ENCODE data around the gene CSNK2B.
"Not testable (repeated sequence)": the region's sequence is repeated elsewhere in the genome, so short reads cannot be mapped to it uniquely, and the experiment has no call there.

CSNK2B gene

GRCh38 chr6:31691078-31691463 is 25.2 kb downstream of the CSNK2B start:
- no peak for DNase-seq

GRCh38 chr6:31691564-31692108 is 25.8 kb downstream of the CSNK2B start:
- no peak for DNase-seq

- no peak for DNase-seq
Measured at GRCh38 chr6:31692353-31692752, 26.5 kb downstream of the CSNK2B start.

- DNase-seq: no peak
Measured at GRCh38 chr6:31692886-31693285, 27.0 kb downstream of the CSNK2B start.

GRCh38 chr6:31693535-31693934 is 27.7 kb downstream of the CSNK2B start:
- no peak for DNase-seq

- no peak for DNase-seq
Measured at GRCh38 chr6:31697555-31697954, 31.7 kb downstream of the CSNK2B start.

- no peak for DNase-seq
Measured at GRCh38 chr6:31700740-31701401, 35.0 kb downstream of the CSNK2B start.

- no peak for DNase-seq
Measured at GRCh38 chr6:31701666-31702404, 36.0 kb downstream of the CSNK2B start.

GRCh38 chr6:31702405-31702818 is 36.5 kb downstream of the CSNK2B start:
- no peak for DNase-seq

GRCh38 chr6:31702819-31703716 is 37.2 kb downstream of the CSNK2B start, which contains the start of gene ABHD16A:
Gene ABHD16A, minus strand, starts transcription at chr6:31703324. Its CDS starts 43 bp downstream, at chr6:31703281.
- DNase-seq: peak; percentile 96

GRCh38 chr6:31705931-31706330 is 40.1 kb downstream of the CSNK2B start:
- DNase-seq: no peak

GRCh38 chr6:31706599-31706998 is 40.7 kb downstream of the CSNK2B start, which contains the start of gene LY6G6F:
Gene LY6G6F, plus strand, starts transcription at chr6:31706866. Its CDS starts 41 bp downstream, at chr6:31706907.
- no peak for DNase-seq

GRCh38 chr6:31707701-31708100 is 41.8 kb downstream of the CSNK2B start:
- DNase-seq: no peak

- DNase-seq: no peak
Measured at GRCh38 chr6:31708224-31708623, 42.3 kb downstream of the CSNK2B start.

GRCh38 chr6:31709157-31709556 is 43.3 kb downstream of the CSNK2B start:
- DNase-seq: not testable (repeated sequence)

GRCh38 chr6:31710523-31711219 is 44.8 kb downstream of the CSNK2B start:
- DNase-seq: no peak

- DNase-seq: no peak
Measured at GRCh38 chr6:31711233-31711632, 45.4 kb downstream of the CSNK2B start.

- DNase-seq: no peak
Measured at GRCh38 chr6:31712296-31712695, 46.4 kb downstream of the CSNK2B start.

GRCh38 chr6:31713465-31713864 is 47.6 kb downstream of the CSNK2B start:
- DNase-seq: no peak

- no peak for DNase-seq
Measured at GRCh38 chr6:31713991-31714684, 48.3 kb downstream of the CSNK2B start.
